ENCODE data around the gene RPUSD3.

RPUSD3 gene

DNA sequence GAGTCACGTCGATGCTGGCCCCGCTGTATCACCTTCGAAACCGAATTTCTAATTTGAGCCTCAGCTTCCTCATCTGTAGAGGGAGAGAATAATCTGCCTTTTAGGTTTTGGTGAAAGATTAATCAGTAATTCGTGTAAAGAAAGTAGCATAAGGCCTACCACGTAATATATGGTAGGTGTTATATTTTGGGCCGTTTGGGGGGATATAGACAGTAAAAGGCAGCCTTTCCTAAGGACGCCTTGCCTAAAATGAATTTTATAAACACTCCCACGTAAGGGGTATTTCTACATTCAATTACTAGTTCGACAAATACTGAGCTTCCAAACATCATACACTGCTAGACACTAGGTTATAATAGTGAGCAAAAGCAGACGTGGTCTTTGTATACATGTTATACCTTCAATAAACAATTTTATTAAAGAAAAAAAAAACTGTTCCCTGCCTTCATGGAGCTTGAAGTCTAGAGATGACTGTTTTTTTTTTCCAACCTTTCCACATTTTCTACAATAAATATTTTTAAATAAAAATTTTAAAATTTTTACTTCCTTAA, 47.3 kb upstream of the RPUSD3 start:
- CTCF ChIA-PET = interaction anchor here (0.7 to 2.1 kb wide), 3 partner anchors 41 to 55 kb away, joined by 3 to 7 read pairs (median 4); no protein-coding TSS in a partner anchor
- Histone ChIP-seq H3K36me3 (ENCODE audit: control insufficient read depth in 2 of 2, insufficient read depth in 1 of 2, low read length in 2 of 2) (peaks cover 5 to 21% of the 10 kb centered on the region in 2 experiments), H3K4me3 (ENCODE audit: low read depth, low read length) (peak overlapping the region; percentile 73), H3K4me1 (ENCODE audit: control insufficient read depth, insufficient read depth, low read length) (no peaks in the 10 kb centered on the region), H3K27ac (ENCODE audit: extremely low read depth, low read depth, low read length) (peak overlapping the region; percentile 53; the same call in 1 of the 2 replicates), H3K9me3 (ENCODE audit: control insufficient read depth, insufficient read depth, low read depth, low read length) (no peaks in the 10 kb centered on the region)
- TF ChIP-seq ZNF335 (tag by site-specific recombination; conservative IDR thresholded peaks at IDR 0.05) (0 out of 2 replicates have a peak, but pooled peaks have one; percentile 7), ZNF677 (tag by site-specific recombination; IDR thresholded peaks at IDR 0.05) (0 out of 2 replicates have a peak, but pooled peaks have one; percentile 1), SCRT2 (tag by site-specific recombination; IDR thresholded peaks at IDR 0.05) (no peak)
- POLR2A ChIA-PET = interaction anchor here (0.6 to 3.0 kb wide), 10 partner anchors 8 to 536 kb away, joined by 3 to 24 read pairs (median 3); partner anchors contain the start of genes CIDEC, CRELD1, IL17RC and IL17RE

GRCh38 chr3:9890249-9891071, 46.7 kb upstream of the RPUSD3 start, which contains the start of gene JAGN1:
Gene JAGN1 (plus strand): TSS chr3:9890610. CDS start chr3:9890723, 113 bp downstream.
- ChIA-PET CTCF (interaction anchor here (2.1 kb wide), 1 partner anchor 42 kb away, joined by 7 read pairs; no protein-coding TSS in a partner anchor), POLR2A (interaction anchor here (0.6 to 3.0 kb wide), 10 partner anchors 8 to 141 kb away, joined by 3 to 24 read pairs (median 4); partner anchors contain the start of genes CRELD1, IL17RC, IL17RE and OGG1)
- peak within 1 kb of the TSS; percentile 53; the same call in 1 of the 2 replicates for H3K27ac ChIP-seq (ENCODE audit: extremely low read depth, low read depth, low read length)
- H3K4me3 ChIP-seq (ENCODE audit: low read depth, low read length) = peak within 1 kb of the TSS; percentile 73
- H3K4me1 ChIP-seq (ENCODE audit: control insufficient read depth, insufficient read depth, low read length) = no peaks in the 10 kb centered on the region
- H3K9me3 ChIP-seq (ENCODE audit: control insufficient read depth, insufficient read depth, low read depth, low read length) = no peaks in the 10 kb centered on the region
- H3K36me3 ChIP-seq (ENCODE audit: control insufficient read depth in 2 of 2, insufficient read depth in 1 of 2, low read length in 2 of 2) = peaks cover 5 to 21% of the 10 kb centered on the region in 2 experiments
- TF ChIP-seq PATZ1 (tag by site-specific recombination; IDR thresholded peaks at IDR 0.05) (peak; percentile 97), KLF1 (tag by site-specific recombination; IDR thresholded peaks at IDR 0.05) (peak; percentile 17), ZNF670 (tag by site-specific recombination; IDR thresholded peaks at IDR 0.05; ENCODE audit: low read depth) (no peak), ZNF10 (tag by site-specific recombination; IDR thresholded peaks at IDR 0.05) (peak; percentile 38; the same call in 1 of the 2 replicates), ZNF549 (tag by site-specific recombination; IDR thresholded peaks at IDR 0.05) (no peak), ZNF335 (tag by site-specific recombination; conservative IDR thresholded peaks at IDR 0.05) (peak; percentile 90), PRDM1 (tag by site-specific recombination; IDR thresholded peaks at IDR 0.05) (peak; percentile 55; the same call in 1 of the 2 replicates), HIC1 (tag by site-specific recombination; IDR thresholded peaks at IDR 0.05) (no peak), REST (tag by site-specific recombination; IDR thresholded peaks at IDR 0.05) (peak; percentile 46; the same call in 1 of the 2 replicates), ZNF311 (tag by site-specific recombination; IDR thresholded peaks at IDR 0.05; ENCODE audit: borderline replicate concordance) (no peak), ZNF530 (tag by site-specific recombination; IDR thresholded peaks at IDR 0.05; ENCODE audit: low read depth) (no peak), GLI4 (tag by site-specific recombination; IDR thresholded peaks at IDR 0.05) (no peak), ZEB2 (tag by site-specific recombination; IDR thresholded peaks at IDR 0.05) (peak; percentile 79; the same call in 1 of the 2 replicates), ZNF2 (tag by site-specific recombination; IDR thresholded peaks at IDR 0.05) (peak; percentile 76), ZNF600 (tag by site-specific recombination; IDR thresholded peaks at IDR 0.05) (peak; percentile 62), ZBTB1 (tag by site-specific recombination; IDR thresholded peaks at IDR 0.05) (peak; percentile 94), RBAK (tag by site-specific recombination; IDR thresholded peaks at IDR 0.05) (no peak), ZFP37 (tag by site-specific recombination; IDR thresholded peaks at IDR 0.05) (peak; percentile 93), ZNF548 (tag by site-specific recombination; IDR thresholded peaks at IDR 0.05) (0 out of 2 replicates have a peak, but pooled peaks have one; percentile 13), ZFHX2 (tag by site-specific recombination; conservative IDR thresholded peaks at IDR 0.05) (peak; percentile 92)
- TF ChIP-seq, protein P1, sequence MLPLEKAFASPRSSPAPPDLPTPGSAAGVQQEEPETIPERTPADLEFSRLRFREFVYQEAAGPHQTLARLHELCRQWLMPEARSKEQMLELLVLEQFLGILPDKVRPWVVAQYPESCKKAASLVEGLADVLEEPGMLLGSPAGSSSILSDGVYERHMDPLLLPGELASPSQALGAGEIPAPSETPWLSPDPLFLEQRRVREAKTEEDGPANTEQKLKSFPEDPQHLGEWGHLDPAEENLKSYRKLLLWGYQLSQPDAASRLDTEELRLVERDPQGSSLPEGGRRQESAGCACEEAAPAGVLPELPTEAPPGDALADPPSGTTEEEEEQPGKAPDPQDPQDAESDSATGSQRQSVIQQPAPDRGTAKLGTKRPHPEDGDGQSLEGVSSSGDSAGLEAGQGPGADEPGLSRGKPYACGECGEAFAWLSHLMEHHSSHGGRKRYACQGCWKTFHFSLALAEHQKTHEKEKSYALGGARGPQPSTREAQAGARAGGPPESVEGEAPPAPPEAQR (tag by site-specific recombination; IDR thresholded peaks at IDR 0.05) = 0 out of 2 replicates have a peak, but pooled peaks have one; percentile 46

Data from HEK293 (cell line).